ENCODE data around the gene VWC2L.

DNA sequence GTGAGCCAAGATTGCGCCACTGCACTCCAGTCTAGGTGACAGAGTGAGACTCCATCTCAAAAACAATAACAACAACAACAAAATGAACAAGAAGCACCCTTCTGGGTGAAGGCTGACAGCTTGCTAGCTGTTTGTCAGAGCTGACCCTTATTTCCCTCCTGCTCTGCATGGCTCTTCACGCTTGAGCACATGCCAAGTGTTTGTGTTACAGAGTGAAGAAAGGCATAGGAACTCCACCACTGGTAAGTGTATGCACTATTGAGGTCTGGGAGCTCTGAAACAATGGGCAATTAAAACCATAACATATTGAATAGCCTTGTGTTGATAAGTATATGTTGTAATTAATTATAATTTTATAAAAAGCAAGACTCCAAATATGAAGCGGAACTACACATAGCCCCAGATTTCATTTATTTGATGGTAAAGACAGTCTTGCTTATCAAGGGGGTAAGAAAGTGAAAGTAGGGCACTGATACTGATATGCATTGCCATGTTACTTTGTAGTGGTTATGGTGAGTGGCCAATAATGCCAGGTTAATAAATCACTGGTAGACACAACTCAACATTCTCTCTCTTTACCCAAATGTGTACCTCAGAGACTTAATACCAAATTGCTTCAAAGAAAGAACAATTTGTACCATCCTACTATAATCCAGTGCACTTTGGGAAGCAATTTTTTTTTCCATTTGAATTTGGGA lies 163.4 kb downstream of the VWC2L start:
- TF ChIP-seq, protein P1, sequence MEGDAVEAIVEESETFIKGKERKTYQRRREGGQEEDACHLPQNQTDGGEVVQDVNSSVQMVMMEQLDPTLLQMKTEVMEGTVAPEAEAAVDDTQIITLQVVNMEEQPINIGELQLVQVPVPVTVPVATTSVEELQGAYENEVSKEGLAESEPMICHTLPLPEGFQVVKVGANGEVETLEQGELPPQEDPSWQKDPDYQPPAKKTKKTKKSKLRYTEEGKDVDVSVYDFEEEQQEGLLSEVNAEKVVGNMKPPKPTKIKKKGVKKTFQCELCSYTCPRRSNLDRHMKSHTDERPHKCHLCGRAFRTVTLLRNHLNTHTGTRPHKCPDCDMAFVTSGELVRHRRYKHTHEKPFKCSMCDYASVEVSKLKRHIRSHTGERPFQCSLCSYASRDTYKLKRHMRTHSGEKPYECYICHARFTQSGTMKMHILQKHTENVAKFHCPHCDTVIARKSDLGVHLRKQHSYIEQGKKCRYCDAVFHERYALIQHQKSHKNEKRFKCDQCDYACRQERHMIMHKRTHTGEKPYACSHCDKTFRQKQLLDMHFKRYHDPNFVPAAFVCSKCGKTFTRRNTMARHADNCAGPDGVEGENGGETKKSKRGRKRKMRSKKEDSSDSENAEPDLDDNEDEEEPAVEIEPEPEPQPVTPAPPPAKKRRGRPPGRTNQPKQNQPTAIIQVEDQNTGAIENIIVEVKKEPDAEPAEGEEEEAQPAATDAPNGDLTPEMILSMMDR (IDR thresholded peaks at IDR 0.05; ENCODE audit: low read depth, low read length, missing input control), result no peak
- TF ChIP-seq FOXA1 (IDR thresholded peaks at IDR 0.05), result no peak
